RWPE2 (cell line): ENCODE data around the gene SEC61B.

ENCODE experiments used
- ATAC-seq: fragments of 200-7000 bp; cut with Tn5 transposase; 3 replicates; pipeline ENCODE4 v1.9.1; 2021; ENCODE audit warnings: low read depth
- DNase-seq: peaks from one replicate; pipeline ENCODE4 v3.0.0-alpha.2; 2020; ENCODE audit warnings: low spot score
- H3K27ac ChIP-seq: fragments of 450-650 bp; 2 replicates; pipeline ENCODE4 v1.5.1; 2017; ENCODE audit warnings: mild to moderate bottlenecking; ENCODE audit not compliant: poor library complexity, severe bottlenecking
- H3K27me3 ChIP-seq: fragments of 250-450 bp; sonication (Bioruptor Pico); 2 replicates; pipeline ENCODE4 v1.5.1; 2021; ENCODE audit warnings: mild to moderate bottlenecking, moderate library complexity; ENCODE audit not compliant: insufficient read depth, poor library complexity, severe bottlenecking
- H3K36me3 ChIP-seq: fragments of 250-450 bp; sonication (Bioruptor Pico); 2 replicates; pipeline ENCODE4 v1.5.1; 2020; ENCODE audit warnings: low read depth, mild to moderate bottlenecking, moderate library complexity
- H3K4me1 ChIP-seq: fragments of 250-450 bp; sonication (Bioruptor Pico); 2 replicates; pipeline ENCODE4 v1.5.1; 2021; ENCODE audit warnings: mild to moderate bottlenecking, moderate library complexity; ENCODE audit not compliant: insufficient read depth, poor library complexity, severe bottlenecking
- H3K4me3 ChIP-seq: fragments of 250-450 bp; sonication (Bioruptor Pico); 2 replicates; pipeline ENCODE4 v1.5.1; 2021; ENCODE audit warnings: mild to moderate bottlenecking, moderate library complexity; ENCODE audit not compliant: severe bottlenecking
- H3K9me3 ChIP-seq: fragments of 250-450 bp; sonication (Bioruptor Pico); 2 replicates; pipeline ENCODE4 v1.5.1; 2021; ENCODE audit warnings: mild to moderate bottlenecking, moderate library complexity; ENCODE audit not compliant: severe bottlenecking
- CTCF ChIP-seq: fragments of 450-650 bp; IDR thresholded peaks from one replicate; pipeline ENCODE4 v1.5.1; 2017; ENCODE audit warnings: mild to moderate bottlenecking, moderate library complexity; ENCODE audit not compliant: poor library complexity, severe bottlenecking

SEC61B gene

GRCh38 chr9:99216073-99216472, 6.0 kb upstream of the SEC61B start:
- peaks cover 7% of the 10 kb centered on the region for H3K4me1 ChIP-seq
- DNase-seq (no peak), ATAC-seq (no peak)
- no peaks in the 10 kb centered on the region for H3K27me3 ChIP-seq
- no peak for TF ChIP-seq CTCF
- H3K27ac ChIP-seq, result no peak overlapping the region
- H3K36me3 ChIP-seq, result peaks cover 41% of the 10 kb centered on the region
- H3K4me3 ChIP-seq, result no peak overlapping the region
- no peaks in the 10 kb centered on the region for H3K9me3 ChIP-seq

- no peak for TF ChIP-seq CTCF
- Histone ChIP-seq H3K4me1 (peaks cover 17% of the 10 kb centered on the region), H3K9me3 (no peaks in the 10 kb centered on the region), H3K27me3 (no peaks in the 10 kb centered on the region), H3K36me3 (peaks cover 57% of the 10 kb centered on the region), H3K27ac (no peak overlapping the region), H3K4me3 (peak overlapping the region; percentile 74)
- DNase-seq, result no peak
- ATAC-seq, result no peak
Measured at GRCh38 chr9:99220011-99220410, 2.1 kb upstream of the SEC61B start.

- Histone ChIP-seq H3K27ac (peak overlapping the region; percentile 68), H3K27me3 (no peaks in the 10 kb centered on the region), H3K36me3 (peaks cover 69% of the 10 kb centered on the region), H3K9me3 (no peaks in the 10 kb centered on the region), H3K4me1 (peaks cover 17% of the 10 kb centered on the region), H3K4me3 (peak overlapping the region; percentile 74)
- TF ChIP-seq CTCF, result no peak
- DNase-seq (no peak), ATAC-seq (no peak)
Measured at GRCh38 chr9:99221266-99221620, 839 bp upstream of the SEC61B start.

GRCh38 chr9:99222416-99223270, 561 bp downstream of the SEC61B start:
- Histone ChIP-seq H3K27me3 (no peaks in the 10 kb centered on the region), H3K4me3 (peak overlapping the region; percentile 74), H3K36me3 (peaks cover 62% of the 10 kb centered on the region), H3K9me3 (no peaks in the 10 kb centered on the region), H3K27ac (peak overlapping the region; percentile 68), H3K4me1 (peaks cover 17% of the 10 kb centered on the region)
- DNase-seq, result no peak
- ATAC-seq, result no peak; the same call in 1 of the 3 replicates
- TF ChIP-seq CTCF, result no peak

- Histone ChIP-seq H3K4me1 (peaks cover 17% of the 10 kb centered on the region), H3K36me3 (peaks cover 62% of the 10 kb centered on the region), H3K4me3 (no peak overlapping the region), H3K27ac (no peak overlapping the region), H3K9me3 (no peaks in the 10 kb centered on the region), H3K27me3 (no peaks in the 10 kb centered on the region)
- no peak for TF ChIP-seq CTCF
- DNase-seq (no peak), ATAC-seq (no peak)
Measured at GRCh38 chr9:99224445-99224844, 2.4 kb downstream of the SEC61B start.
